ENCODE measurements around the gene SEL1L. TPM values are rescaled to one million over a fixed set of nuclear protein-coding genes. Genes with fewer than 3 reads are reported as not detected.
"Not testable (repeated sequence)": the region's sequence is repeated elsewhere in the genome, so short reads cannot be mapped to it uniquely, and the experiment has no call there.

Gene SEL1L
- total RNA-seq, 2 donors from 2014 or later = 91.2 to 121 TPM

DNA sequence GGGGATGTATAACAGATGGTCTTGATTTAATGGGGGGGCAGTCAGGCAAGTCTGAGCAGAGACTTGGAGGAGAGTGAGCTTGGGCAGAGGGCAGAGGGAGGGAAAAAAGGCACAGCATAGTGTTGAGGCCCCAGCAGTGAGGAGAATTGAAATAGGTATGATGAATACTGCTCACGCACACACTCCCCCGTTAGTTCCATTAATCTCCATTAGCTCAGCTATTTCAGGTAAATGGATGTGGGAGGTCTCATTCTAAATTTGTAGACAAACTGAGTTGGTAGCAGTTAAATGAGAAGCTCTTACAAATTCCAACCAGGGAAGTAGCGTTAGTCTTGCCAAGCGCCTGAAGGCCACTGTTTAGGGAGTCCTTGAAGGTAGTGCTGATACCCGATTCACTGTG, 66.8 kb downstream of the SEL1L start:
- Histone ChIP-seq H3K4me1 (no peaks in the 10 kb centered on the region), H3K9ac (ENCODE audit: low read depth in 2 of 2, low read length in 2 of 2) (no peak overlapping the region), H3K4me3 (no peak overlapping the region), H3K36me3 (no peaks in the 10 kb centered on the region), H3K27ac (no peak overlapping the region), H3K9me3 (no peaks in the 10 kb centered on the region), H3K27me3 (no peaks in the 10 kb centered on the region)
- TF ChIP-seq, protein P1, sequence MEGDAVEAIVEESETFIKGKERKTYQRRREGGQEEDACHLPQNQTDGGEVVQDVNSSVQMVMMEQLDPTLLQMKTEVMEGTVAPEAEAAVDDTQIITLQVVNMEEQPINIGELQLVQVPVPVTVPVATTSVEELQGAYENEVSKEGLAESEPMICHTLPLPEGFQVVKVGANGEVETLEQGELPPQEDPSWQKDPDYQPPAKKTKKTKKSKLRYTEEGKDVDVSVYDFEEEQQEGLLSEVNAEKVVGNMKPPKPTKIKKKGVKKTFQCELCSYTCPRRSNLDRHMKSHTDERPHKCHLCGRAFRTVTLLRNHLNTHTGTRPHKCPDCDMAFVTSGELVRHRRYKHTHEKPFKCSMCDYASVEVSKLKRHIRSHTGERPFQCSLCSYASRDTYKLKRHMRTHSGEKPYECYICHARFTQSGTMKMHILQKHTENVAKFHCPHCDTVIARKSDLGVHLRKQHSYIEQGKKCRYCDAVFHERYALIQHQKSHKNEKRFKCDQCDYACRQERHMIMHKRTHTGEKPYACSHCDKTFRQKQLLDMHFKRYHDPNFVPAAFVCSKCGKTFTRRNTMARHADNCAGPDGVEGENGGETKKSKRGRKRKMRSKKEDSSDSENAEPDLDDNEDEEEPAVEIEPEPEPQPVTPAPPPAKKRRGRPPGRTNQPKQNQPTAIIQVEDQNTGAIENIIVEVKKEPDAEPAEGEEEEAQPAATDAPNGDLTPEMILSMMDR (IDR thresholded peaks at IDR 0.05) = no peak
- intact Hi-C loops (cut with DNase I) = loop anchor here (5.0 kb wide), 1 partner anchor 470 kb away; no protein-coding TSS in a partner anchor
- no peak for DNase-seq

GRCh38 chr14:81465507-81466228, 68.0 kb downstream of the SEL1L start:
- TF ChIP-seq, protein P1 (IDR thresholded peaks at IDR 0.05) = no peak
- Histone ChIP-seq H3K36me3 (no peaks in the 10 kb centered on the region), H3K4me3 (no peak overlapping the region), H3K9me3 (no peaks in the 10 kb centered on the region), H3K4me1 (no peaks in the 10 kb centered on the region), H3K9ac (ENCODE audit: low read depth in 2 of 2, low read length in 2 of 2) (no peak overlapping the region), H3K27ac (no peak overlapping the region), H3K27me3 (no peaks in the 10 kb centered on the region)
- intact Hi-C loops (cut with DNase I) = loop anchor here (5.0 kb wide), 1 partner anchor 468 kb away; no protein-coding TSS in a partner anchor
- DNase-seq = no peak

DNA sequence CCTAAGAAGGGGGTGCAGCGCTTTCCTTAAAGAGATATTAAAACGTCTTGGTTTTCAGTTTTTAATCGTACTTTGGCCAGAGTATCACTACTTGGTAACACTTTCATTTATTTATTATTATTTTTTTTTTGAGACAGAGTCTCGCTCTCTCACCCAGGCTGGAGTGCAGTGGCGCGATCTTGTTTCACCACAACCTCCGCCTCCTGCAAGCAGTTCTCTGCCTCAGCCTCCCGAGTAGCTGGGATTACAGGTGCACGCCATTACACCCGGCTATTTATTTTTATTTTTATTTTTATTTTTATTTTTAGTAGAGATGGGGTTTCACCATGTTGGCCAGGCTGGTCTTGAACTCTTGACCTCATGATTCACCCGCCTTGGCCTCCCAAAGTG, 68.7 kb downstream of the SEL1L start:
- peak overlapping the region; percentile 8 for H3K27ac ChIP-seq
- H3K4me1 ChIP-seq; DNase-seq; H3K9me3 ChIP-seq; H3K36me3 ChIP-seq; H3K9ac ChIP-seq (ENCODE audit: low read depth in 2 of 2, low read length in 2 of 2); H3K27me3 ChIP-seq: not testable (repeated sequence)
- intact Hi-C loops (cut with DNase I) = loop anchor here (5.0 kb wide), 1 partner anchor 468 kb away; no protein-coding TSS in a partner anchor
- peak overlapping the region; percentile 15 for H3K4me3 ChIP-seq

- intact Hi-C loops (cut with DNase I) = loop anchor here (5.0 kb wide), 1 partner anchor 467 kb away; no protein-coding TSS in a partner anchor
- Histone ChIP-seq H3K27me3 (no peaks in the 10 kb centered on the region), H3K9ac (ENCODE audit: low read depth in 2 of 2, low read length in 2 of 2) (peak overlapping the region; percentile 6 to 70)
These were observed 69.2 kb downstream of the SEL1L start for GRCh38 chr14:81464253-81465002.

DNA sequence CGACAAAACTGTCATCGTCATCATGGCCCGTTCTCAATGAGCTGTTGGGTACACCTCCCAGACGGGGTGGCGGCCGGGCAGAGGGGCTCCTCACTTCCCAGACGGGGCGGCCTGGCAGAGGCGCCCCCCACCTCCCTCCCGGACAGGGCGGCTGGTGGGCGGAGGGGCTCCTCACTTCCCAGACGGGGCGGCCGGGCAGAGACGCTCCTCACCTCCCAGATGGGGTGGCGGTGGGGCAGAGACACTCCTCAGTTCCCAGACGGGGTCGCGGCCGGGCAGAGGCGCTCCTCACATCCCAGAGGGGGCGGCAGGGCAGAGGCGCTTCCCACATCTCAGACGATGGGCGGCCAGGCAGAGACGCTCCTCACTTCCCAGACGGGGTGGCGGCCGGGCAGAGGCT, 71.3 kb downstream of the SEL1L start:
- H3K36me3 ChIP-seq; H3K27me3 ChIP-seq; H3K4me3 ChIP-seq; H3K27ac ChIP-seq; H3K9me3 ChIP-seq; H3K9ac ChIP-seq (ENCODE audit: low read depth in 2 of 2, low read length in 2 of 2); H3K4me1 ChIP-seq; DNase-seq; intact Hi-C loops (cut with DNase I): not testable (repeated sequence)

More at GRCh38 chr14:81464253-81465002, 69.2 kb downstream of the SEL1L start:
- DNase-seq = peak; percentile 75
- Histone ChIP-seq H3K36me3 (no peaks in the 10 kb centered on the region), H3K4me1 (no peaks in the 10 kb centered on the region), H3K9me3 (no peaks in the 10 kb centered on the region), H3K4me3 (peak overlapping the region; percentile 15), H3K27ac (peak overlapping the region; percentile 8)
- TF ChIP-seq, protein P1 (IDR thresholded peaks at IDR 0.05) = peak; percentile 81

DNA sequence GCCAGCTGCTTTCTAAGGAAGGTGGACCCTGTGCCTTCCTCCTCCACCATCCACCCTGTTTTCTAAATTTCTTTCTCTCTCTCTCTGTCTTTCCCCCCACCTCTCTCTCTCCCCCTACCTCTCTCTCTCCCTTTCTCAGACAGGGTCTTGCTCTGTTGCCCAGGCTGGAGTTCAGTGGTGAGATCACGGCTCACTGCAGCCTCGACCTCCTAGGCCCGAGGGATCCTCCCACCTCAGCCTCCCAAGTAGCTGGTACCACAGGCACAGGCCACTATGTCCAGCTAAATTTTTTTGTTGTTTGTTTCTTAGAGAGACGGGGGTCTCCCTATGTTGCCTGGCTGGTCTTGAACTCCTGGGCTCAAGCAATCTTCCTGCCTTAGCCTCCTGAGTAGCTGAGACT, 73.7 kb downstream of the SEL1L start:
- H3K27ac ChIP-seq = no peak overlapping the region
- H3K4me1 ChIP-seq = no peaks in the 10 kb centered on the region
- H3K36me3 ChIP-seq = no peaks in the 10 kb centered on the region
- H3K9ac ChIP-seq (ENCODE audit: low read depth in 2 of 2, low read length in 2 of 2) = no peak overlapping the region
- no peaks in the 10 kb centered on the region for H3K27me3 ChIP-seq
- no peaks in the 10 kb centered on the region for H3K9me3 ChIP-seq
- H3K4me3 ChIP-seq = no peak overlapping the region
- intact Hi-C loops (cut with DNase I) = no loop called here
- TF ChIP-seq, protein P1 (IDR thresholded peaks at IDR 0.05) = no peak
- DNase-seq = no peak

All from colonic mucosa (tissue), 4 donors.